GM10266 (cell line): Measurements from ENCODE around the gene KCND1.

Experiments
- DNase-seq: peaks from one replicate; pipeline ENCODE4 v3.0.0; 2012; ENCODE audit errors: extremely low spot score
- TF ChIP-seq, protein P1 (sequence below): IDR thresholded peaks from 2 replicates; pipeline ENCODE4 v1.5.1; 2012; ENCODE audit warnings: mild to moderate bottlenecking, low read depth; ENCODE audit not compliant: control insufficient read depth, insufficient read depth; ENCODE audit errors: missing control alignments

KCND1 gene

DNA sequence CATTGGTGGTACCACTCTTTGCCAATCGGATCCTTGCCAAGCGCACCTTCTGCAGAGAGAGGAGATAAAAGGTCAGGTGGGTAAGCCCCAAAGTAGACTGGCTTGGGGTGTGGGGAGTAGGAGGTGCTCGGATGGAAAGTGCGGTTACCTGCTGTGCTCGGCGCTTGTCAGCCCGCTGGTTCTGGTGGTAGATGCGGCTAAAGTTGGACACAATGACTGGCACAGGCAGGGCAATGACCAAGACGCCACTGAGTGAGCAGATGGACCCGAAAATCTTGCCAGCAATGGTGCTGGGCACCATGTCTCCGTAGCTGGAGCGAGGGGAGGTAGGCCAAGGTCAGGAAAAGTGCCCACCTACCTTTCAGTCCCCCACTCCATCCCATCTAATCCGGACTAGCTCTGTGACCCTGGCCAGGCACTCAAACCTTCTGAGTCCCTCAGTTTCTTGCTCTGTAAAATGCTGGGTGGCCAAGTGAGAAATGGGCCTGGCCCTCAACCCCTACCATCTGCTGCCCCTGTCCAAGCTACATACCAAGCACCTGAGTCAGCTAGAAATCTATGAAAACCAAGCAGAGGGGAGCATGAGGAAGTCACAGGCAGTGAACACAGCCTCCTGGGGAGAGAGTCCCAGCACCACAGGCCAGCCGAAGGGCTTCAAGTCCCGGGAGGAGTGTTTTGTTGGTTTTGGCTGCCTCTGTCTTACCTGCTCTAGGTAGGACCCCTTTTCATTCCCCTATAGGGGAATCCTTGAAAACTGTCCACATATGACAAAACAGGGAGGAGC, 4.7 kb downstream of the KCND1 start:
- TF ChIP-seq, protein P1, sequence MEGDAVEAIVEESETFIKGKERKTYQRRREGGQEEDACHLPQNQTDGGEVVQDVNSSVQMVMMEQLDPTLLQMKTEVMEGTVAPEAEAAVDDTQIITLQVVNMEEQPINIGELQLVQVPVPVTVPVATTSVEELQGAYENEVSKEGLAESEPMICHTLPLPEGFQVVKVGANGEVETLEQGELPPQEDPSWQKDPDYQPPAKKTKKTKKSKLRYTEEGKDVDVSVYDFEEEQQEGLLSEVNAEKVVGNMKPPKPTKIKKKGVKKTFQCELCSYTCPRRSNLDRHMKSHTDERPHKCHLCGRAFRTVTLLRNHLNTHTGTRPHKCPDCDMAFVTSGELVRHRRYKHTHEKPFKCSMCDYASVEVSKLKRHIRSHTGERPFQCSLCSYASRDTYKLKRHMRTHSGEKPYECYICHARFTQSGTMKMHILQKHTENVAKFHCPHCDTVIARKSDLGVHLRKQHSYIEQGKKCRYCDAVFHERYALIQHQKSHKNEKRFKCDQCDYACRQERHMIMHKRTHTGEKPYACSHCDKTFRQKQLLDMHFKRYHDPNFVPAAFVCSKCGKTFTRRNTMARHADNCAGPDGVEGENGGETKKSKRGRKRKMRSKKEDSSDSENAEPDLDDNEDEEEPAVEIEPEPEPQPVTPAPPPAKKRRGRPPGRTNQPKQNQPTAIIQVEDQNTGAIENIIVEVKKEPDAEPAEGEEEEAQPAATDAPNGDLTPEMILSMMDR = no peak
- DNase-seq = no peak

DNA sequence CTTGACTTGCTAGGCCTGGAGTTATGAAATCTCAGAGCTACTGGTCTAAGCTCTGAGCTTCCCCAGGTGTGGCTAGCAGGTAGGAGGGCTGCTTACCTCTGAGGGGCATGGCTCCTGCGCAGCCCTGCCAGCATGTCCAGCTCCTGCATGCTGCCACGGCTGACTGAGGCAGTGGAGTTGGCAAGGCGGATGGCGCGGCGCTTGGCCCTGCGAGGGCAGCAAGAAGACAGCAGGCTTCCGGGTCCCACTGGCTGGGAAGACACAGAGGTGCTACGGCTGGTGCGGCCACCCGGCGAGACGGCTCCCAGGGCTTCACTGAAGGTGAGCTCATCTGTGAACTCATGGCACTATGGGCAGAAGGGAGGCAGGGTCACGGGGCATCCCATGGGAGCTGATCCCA, 5.7 kb downstream of the KCND1 start:
- TF ChIP-seq, protein P1 = no peak
- no peak for DNase-seq

DNA sequence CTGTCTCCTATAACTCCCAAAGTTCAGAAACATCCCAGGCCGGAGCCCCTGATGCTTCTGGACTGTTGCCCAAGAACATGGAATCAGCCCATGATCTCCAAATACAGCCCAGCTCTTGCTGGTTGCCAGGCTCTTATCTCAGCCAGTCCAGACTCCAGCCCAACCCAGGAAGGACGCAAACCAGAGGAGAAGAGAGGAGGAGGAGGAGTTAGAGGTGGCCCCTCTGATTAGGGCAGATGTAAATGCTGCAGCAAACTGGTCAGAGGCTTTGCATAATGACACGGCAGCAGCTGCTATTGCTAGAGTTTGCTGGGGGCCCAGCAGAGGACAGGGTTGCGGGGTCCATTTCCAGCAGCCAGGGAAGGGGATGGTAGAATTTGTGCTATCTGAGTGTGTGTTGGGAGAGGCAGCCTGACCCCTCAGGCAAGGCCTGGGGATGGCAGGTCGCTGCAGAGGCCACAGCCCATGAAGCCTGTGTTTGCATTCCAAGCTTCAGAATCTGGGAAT, 10.0 kb downstream of the KCND1 start:
- DNase-seq = no peak

DNA sequence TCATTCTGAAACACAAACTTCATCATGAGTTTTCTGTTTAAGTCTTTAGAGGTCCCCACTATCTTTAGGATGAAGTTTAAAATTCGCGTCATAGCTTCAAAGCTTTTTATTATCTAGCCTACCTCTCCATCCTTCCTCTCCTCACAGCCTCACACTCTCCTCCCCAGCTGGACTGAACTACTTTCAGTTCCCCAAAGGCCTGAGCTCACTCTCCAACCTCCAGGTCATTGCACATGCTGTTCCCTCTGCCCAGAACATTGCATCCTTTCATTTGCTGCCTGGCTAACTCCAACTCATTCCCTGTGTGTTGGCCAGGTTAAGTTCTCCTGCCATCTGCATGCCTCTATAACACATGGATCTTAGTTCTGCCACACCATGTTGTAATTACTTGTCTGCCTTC, 11.4 kb downstream of the KCND1 start:
- TF ChIP-seq, protein P1 = no peak
- no peak for DNase-seq

More for the DNA sequence above, 10.0 kb downstream of the KCND1 start:
- TF ChIP-seq, protein P1 = no peak

DNA sequence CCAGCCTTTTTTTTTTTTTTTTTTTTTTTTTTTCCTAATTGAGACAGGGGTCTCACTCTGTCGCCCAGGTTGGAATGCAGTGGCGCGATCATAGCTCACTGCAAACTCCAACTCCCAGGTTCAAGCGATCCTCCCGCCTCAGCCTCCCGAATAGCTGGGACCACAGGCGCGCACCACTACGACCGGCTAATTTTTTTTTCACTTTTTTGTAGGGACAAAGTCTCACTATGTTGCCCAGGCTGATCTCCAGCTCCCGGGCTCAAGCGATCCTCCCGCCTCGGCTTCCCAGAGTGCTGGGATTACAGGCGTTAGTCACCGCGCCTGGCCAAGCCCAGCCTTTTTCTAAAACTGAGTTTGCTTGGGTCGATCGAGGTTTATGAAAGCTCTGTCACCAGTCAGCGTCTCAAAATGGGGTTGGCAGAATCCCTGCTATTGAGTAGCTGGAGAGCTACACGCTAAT, 13.0 kb downstream of the KCND1 start:
- TF ChIP-seq, protein P1 = no peak
- no peak for DNase-seq

DNA sequence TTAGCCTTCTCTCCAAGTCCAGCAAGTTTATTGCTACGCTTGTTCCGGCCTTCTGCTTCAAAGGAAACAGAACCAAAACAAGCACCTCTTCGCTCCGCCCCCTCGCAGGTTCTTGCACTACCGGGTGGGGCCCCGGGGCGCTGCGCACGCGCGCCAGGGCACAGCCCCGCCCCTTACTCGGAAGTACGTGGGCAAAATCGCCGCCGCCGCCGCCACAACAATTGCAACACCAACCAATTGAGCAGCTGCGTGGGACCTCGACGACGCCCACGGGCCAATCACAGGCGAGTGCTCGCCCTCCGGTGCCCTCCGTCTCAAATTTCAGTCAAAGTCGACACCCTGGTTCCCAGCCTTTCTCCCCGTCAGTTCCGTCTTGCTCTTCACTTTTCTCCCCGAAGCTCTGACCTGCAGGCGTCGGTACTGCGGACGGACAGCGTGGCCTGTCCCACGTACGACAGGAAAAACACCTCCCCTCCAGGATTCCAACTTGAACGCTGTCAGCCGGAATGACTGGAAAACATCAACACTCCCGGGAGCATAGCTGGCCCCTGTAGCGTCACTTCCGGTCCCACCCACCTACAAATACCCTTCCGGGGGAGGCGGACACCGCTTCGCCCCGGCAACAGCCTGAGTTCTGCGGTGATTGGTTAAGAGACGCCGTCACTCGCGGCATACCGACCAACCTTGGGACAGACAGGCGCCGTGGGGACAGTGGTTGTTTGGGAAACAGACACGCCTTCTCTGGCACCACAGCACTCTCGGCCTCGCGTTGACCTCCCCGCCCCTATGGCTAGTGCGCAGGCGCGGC, 13.6 kb downstream of the KCND1 start:
- peak; percentile 91 for DNase-seq
- TF ChIP-seq, protein P1 = no peak

DNA sequence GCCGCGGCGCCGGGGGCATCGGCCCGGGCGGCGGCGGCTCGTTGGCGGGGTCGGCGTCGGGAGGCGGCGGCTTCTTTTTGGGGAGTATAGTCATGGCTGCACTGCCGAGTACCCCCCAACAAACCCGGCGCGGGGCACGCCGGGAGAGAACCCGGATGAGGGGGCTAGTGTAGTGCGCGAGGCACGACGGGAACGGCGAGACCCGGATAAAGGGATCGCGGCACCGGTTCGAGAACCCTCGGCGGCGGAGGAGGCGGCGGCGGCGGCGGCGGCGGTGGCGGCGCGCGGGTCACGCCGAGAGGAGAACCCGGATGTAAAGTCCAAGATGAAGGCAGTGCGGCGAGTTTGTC, 14.2 kb downstream of the KCND1 start, which contains the start of gene OTUD5:
OTUD5 (minus strand) TSS at position 131 of the 350 bp plus-strand sequence; CDS start at position 94, 37 bp downstream.
- TF ChIP-seq, protein P1 = no peak
- peak; percentile 87 for DNase-seq
